ENCODE data around the gene FIS1.
"Not testable (repeated sequence)": the region's sequence is repeated elsewhere in the genome, so short reads cannot be mapped to it uniquely, and the experiment has no call there.

The FIS1 gene

DNA sequence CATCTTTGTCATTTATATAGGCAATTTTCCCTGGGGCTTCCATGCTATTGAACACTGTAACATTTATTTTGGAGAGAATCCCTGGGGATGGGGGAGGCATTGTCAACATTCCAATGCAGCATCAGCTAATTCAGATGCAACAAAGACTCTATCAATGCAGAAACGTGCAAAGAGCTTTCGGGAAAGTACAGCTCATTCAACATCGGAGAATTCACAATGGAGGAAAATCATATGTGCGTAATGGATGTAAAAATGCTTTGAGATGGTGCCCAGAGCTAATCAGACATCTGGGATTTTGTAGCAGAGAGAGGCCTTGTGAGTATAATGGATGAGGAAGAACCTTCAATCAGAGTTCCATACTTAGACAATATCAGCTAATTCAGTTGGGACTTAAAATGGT lies 28.3 kb upstream of the FIS1 start:
- Mint-ChIP-seq H3K9me3 (no peaks in the 10 kb centered on the region), H3K27ac (no peak overlapping the region), H3K27me3 (peaks cover 23% of the 10 kb centered on the region), H3K4me3 (no peak overlapping the region), H3K4me1 (ENCODE audit: low read depth) (no peaks in the 10 kb centered on the region), H3K36me3 (ENCODE audit: low read depth) (no peaks in the 10 kb centered on the region)
- no peak for DNase-seq

- Mint-ChIP-seq H3K27ac (no peak overlapping the region), H3K9me3 (no peaks in the 10 kb centered on the region), H3K36me3 (ENCODE audit: low read depth) (no peaks in the 10 kb centered on the region), H3K4me1 (ENCODE audit: low read depth) (peaks cover 2% of the 10 kb centered on the region), H3K27me3 (peaks cover 13% of the 10 kb centered on the region), H3K4me3 (no peak overlapping the region)
- no peak for DNase-seq
Observed at GRCh38 chr7:101271021-101271420, 26.1 kb upstream of the FIS1 start.

- Mint-ChIP-seq H3K9me3 (no peaks in the 10 kb centered on the region), H3K27me3 (peaks cover 9% of the 10 kb centered on the region), H3K27ac (no peak overlapping the region), H3K4me1 (ENCODE audit: low read depth) (peaks cover 6% of the 10 kb centered on the region), H3K4me3 (no peak overlapping the region), H3K36me3 (ENCODE audit: low read depth) (no peaks in the 10 kb centered on the region)
- DNase-seq: no peak
Observed at GRCh38 chr7:101269664-101270063, 24.8 kb upstream of the FIS1 start.

DNA sequence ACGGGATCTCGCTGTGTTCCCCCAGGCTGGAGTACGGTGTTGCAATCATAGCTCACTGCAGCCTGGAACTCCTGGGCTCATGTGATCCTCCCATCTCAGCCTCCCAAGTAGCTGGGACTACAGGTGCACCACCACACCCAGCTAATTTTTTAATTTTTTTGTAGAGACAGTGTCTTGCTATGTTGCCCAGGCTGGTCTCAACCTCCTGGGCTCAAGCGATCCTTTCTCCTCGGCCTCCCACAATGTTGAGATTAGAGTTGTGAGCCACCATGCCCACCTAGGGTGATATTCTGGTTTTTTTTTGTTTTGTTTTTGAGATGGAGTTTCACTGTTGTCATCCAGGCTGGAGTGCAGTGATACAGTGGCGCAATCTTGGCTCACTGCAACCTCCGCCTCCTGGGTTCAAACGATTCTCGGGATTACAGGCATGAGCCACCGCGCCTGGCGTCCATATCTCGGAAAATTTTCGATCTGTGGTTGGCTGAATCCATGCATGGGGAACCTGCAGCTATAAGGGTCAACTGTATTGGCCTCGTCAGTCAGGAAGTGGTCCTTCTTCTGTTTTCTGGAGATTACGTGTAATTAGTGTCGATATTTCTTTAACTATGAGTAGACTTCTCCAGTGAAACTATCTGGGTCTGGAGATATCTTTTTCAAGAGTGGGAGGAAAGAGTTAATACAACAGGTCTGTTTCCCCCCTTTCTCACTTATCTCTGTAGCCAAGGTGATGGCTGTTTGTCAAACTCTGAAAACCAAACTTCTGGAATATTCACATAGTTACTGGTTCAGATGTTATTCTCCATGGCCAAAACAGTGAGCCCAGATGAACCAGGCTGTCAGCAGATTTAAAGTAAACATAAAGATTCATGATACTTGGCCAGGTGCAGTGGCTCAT lies 21.0 kb upstream of the FIS1 start:
- H3K4me3 Mint-ChIP-seq: no peak overlapping the region
- H3K27me3 Mint-ChIP-seq: peaks cover 10% of the 10 kb centered on the region
- H3K4me1 Mint-ChIP-seq (ENCODE audit: low read depth): peaks cover 6% of the 10 kb centered on the region
- no peaks in the 10 kb centered on the region for H3K9me3 Mint-ChIP-seq
- H3K27ac Mint-ChIP-seq: no peak overlapping the region
- H3K36me3 Mint-ChIP-seq (ENCODE audit: low read depth): no peaks in the 10 kb centered on the region
- DNase-seq: no peak

- H3K4me3 Mint-ChIP-seq; H3K4me1 Mint-ChIP-seq (ENCODE audit: low read depth); H3K27ac Mint-ChIP-seq; H3K36me3 Mint-ChIP-seq (ENCODE audit: low read depth); H3K9me3 Mint-ChIP-seq; H3K27me3 Mint-ChIP-seq; DNase-seq: not testable (repeated sequence)
Observed at GRCh38 chr7:101264102-101264706, 19.3 kb upstream of the FIS1 start.

GRCh38 chr7:101258243-101258731 lies 13.4 kb upstream of the FIS1 start:
- no peaks in the 10 kb centered on the region for H3K36me3 Mint-ChIP-seq (ENCODE audit: low read depth)
- no peaks in the 10 kb centered on the region for H3K9me3 Mint-ChIP-seq
- H3K4me3 Mint-ChIP-seq: no peak overlapping the region
- peaks cover 7% of the 10 kb centered on the region for H3K27me3 Mint-ChIP-seq
- no peak overlapping the region for H3K27ac Mint-ChIP-seq
- H3K4me1 Mint-ChIP-seq (ENCODE audit: low read depth): no peaks in the 10 kb centered on the region
- no peak for DNase-seq

GRCh38 chr7:101255796-101256195 lies 10.9 kb upstream of the FIS1 start:
- Mint-ChIP-seq H3K27me3 (no peaks in the 10 kb centered on the region), H3K4me3 (no peak overlapping the region), H3K4me1 (ENCODE audit: low read depth) (peaks cover 10% of the 10 kb centered on the region), H3K27ac (no peak overlapping the region), H3K36me3 (ENCODE audit: low read depth) (peaks cover 12% of the 10 kb centered on the region), H3K9me3 (no peaks in the 10 kb centered on the region)
- DNase-seq: no peak

DNA sequence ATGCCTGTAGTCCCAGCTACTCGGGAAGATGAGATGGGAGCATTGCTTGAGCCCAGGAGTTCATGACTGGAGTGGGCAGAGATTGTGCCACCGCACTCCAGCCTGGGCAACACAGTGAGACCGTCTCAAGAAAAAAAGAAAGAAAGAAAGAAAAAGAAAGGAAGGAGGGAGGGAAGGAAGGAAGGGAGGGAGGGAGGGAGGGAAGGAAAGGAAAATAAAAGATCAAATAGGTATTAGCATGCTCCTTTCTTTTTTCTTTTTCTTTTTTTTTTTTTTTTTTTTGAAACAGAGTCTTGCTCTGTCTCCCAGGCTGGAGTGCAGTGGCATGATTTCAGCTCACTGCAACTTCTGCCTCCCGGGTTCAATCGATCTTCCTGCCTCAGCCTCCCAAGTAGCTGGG lies 8.3 kb upstream of the FIS1 start:
- DNase-seq, H3K27ac Mint-ChIP-seq, H3K27me3 Mint-ChIP-seq, H3K9me3 Mint-ChIP-seq: not testable (repeated sequence)
- Mint-ChIP-seq H3K36me3 (ENCODE audit: low read depth) (peaks cover 31% of the 10 kb centered on the region), H3K4me1 (ENCODE audit: low read depth) (peaks cover 25% of the 10 kb centered on the region), H3K4me3 (peak overlapping the region; percentile 97)

DNA sequence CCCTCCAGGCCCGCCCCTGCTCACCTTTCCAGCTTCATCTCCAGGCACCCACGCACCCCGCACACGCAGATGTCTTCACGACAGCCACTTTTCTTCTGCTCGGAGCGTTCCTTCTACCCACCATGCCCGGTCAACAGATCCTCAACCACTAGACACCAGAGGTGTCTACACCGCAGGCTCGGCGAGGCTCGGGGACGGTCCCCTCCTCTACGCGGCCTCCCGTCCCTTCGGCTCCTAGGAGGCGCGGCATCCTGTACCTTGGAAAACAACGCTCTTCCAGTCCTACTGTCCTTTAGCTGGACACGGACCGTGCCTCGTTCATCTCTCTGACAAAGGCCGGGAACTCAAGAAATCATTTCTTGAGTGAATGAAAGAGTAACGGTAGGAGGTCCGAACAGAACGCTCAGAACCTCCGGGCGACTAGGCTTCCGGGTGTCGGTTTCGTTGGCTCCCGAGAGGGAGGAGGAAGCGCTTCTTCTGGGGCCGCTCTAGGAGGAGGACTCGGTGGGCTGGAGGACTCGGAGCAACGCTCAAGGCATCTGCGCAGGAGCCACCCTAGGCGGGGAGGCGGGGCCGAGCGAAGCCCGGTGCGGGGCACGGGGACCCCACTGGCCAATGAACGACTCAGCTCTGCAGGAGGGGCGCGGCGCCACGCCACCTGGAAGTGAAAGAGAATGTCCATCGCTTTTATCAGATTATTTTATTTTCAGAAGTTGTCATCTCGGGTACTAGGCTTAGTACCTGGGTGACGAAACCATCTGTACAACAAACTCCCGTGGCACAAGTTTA lies 7.2 kb upstream of the FIS1 start:
- H3K27me3 Mint-ChIP-seq: no peaks in the 10 kb centered on the region
- no peaks in the 10 kb centered on the region for H3K9me3 Mint-ChIP-seq
- peaks cover 32% of the 10 kb centered on the region for H3K4me1 Mint-ChIP-seq (ENCODE audit: low read depth)
- peak; percentile 99 for DNase-seq
- H3K36me3 Mint-ChIP-seq (ENCODE audit: low read depth): peaks cover 40% of the 10 kb centered on the region
- H3K4me3 Mint-ChIP-seq: peak overlapping the region; percentile 97
- peak overlapping the region; percentile 97 for H3K27ac Mint-ChIP-seq

DNA sequence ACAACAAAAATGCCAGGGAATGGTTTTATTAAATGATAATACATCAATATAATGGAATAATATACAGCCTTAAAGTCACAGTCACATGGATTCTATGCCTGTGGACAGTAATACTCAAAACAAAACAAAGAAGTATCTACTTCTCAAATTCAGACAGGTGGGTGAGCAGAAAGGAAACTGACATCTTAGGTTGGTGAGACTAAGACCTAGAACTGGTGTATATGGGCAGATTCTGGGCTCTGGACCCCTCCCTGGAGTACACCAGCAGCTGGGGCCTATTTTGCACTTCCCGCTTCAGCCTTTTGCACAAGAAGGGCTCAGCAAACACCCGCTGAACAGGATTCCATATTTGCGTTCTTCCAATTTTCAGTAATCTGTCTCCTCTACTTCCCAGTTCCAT lies 5.4 kb upstream of the FIS1 start:
- Mint-ChIP-seq H3K4me3 (peak overlapping the region; percentile 97), H3K27me3 (no peaks in the 10 kb centered on the region), H3K4me1 (ENCODE audit: low read depth) (peaks cover 42% of the 10 kb centered on the region), H3K9me3 (no peaks in the 10 kb centered on the region), H3K36me3 (ENCODE audit: low read depth) (peaks cover 52% of the 10 kb centered on the region), H3K27ac (peak overlapping the region; percentile 97)
- DNase-seq: no peak

DNA sequence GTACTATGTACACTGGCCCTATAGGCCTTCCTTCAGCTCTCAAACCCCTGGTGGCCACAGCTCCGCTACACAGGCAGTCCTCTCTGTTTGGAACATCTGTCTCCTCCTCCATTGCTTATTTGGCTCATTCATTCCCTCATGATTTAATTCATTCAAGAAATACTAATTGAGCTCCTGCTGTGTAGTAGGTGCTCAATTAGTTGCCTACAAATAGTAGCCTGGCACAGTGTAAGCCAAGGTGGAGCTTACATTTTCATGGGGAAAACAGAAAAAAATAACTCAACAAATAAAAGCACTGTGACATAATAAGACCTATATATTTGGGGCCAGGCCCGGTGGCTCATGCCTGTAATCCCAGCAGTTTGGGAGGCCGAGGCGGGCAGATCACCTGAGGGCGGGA lies 3.4 kb upstream of the FIS1 start:
- Mint-ChIP-seq H3K4me1 (ENCODE audit: low read depth) (peaks cover 54% of the 10 kb centered on the region), H3K4me3 (no peak overlapping the region), H3K27me3 (no peaks in the 10 kb centered on the region), H3K9me3 (no peaks in the 10 kb centered on the region), H3K27ac (peak overlapping the region; percentile 59), H3K36me3 (ENCODE audit: low read depth) (peaks cover 71% of the 10 kb centered on the region)
- DNase-seq: no peak

DNA sequence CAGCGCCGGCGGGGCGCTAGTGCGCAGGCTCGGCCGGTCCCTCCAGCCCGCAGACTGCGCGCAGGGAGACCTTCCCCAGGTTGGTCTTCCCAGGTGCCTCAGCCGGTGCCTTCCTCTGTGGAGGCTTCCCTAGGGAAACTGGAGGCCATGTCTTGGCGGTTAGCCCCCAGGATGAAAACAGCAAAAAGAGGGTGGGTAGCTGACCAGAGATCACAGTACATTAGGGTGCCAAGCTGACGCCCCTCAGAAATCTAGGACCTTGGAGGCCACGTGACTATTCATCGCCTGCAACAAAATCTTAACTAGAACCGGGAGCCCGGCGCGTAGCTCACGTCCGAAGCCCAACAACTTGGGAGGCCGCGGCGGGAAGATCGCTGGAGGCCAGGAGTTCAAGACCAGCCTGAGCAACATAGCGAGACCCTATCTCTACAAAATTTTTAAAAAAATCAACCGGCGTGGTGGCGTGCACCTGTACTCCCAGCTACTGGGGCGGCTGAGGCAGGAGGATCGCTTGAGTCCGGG lies 327 bp upstream of the FIS1 start:
- Mint-ChIP-seq H3K4me1 (ENCODE audit: low read depth) (peaks cover 50% of the 10 kb centered on the region), H3K9me3 (no peaks in the 10 kb centered on the region), H3K4me3 (peak overlapping the region; percentile 99), H3K27me3 (no peaks in the 10 kb centered on the region), H3K36me3 (ENCODE audit: low read depth) (peaks cover 79% of the 10 kb centered on the region), H3K27ac (peak overlapping the region; percentile 99)
- no peak for DNase-seq

GRCh38 chr7:101243646-101244374 lies 1.1 kb downstream of the FIS1 start:
- H3K4me3 Mint-ChIP-seq: peak overlapping the region; percentile 99
- no peaks in the 10 kb centered on the region for H3K9me3 Mint-ChIP-seq
- peaks cover 43% of the 10 kb centered on the region for H3K4me1 Mint-ChIP-seq (ENCODE audit: low read depth)
- no peaks in the 10 kb centered on the region for H3K27me3 Mint-ChIP-seq
- DNase-seq: no peak
- peak overlapping the region; percentile 99 for H3K27ac Mint-ChIP-seq
- peaks cover 80% of the 10 kb centered on the region for H3K36me3 Mint-ChIP-seq (ENCODE audit: low read depth)

Measured in activated T-cell treated with anti-CD3 and anti-CD28 coated beads, Interleukin-2, amount 50 U/mL, for 24 hours (primary cell).